Measurements from ENCODE around the gene SMYD3. TPM values are rescaled to one million over a fixed set of nuclear protein-coding genes. Genes with fewer than 3 reads are reported as not detected.

The SMYD3 gene
- total and polyA plus RNA-seq, 2 donors (not counting 3 experiments of a cell fraction or from before 2014, with no cell fraction given) = 16.0 to 32.1 TPM

DNA sequence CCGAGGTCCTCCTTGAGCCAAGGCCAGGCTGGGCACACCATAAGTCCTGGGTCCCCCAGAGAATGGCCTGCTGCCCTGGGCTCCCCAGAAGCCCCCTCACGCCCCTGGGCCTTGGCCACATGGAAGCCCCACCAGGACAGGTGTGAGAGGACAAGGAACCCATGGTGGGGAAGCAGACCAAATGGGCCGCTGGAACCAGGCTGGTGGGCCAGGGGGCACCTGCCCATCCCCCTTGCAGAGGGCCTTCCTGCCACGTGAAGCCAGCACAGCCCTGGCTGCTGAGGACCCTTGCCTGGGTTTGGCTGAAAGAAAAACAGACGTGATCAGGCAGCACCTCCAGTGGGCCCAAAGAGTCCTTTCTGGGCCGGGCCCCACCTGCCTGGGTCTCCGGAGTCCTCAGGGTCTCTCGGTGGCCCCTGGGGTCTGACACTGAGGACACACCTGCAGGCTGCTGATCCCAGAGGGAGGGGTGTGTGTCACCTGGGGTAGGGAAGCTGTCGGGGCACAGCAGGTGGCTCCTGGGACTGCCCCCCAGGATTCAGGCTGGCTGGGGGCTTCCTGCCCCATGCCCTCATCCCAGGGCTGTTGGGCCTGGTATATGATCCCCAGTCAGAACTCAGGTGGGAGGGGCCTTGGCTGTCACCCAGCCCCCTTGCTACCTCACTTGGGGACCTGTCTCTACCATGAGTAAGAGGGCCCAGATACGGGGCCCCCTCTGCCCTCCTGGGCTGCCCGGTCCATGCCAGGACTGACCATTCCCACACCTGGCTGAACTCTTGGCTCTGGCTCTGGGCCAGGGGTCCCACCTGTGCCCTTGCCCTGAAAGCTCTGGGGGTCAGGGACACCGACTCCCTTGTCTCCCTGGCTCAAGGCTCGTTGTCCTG lies 3.3 kb upstream of the SMYD3 start:
- no peak overlapping the region for H3K27ac ChIP-seq (ENCODE audit: insufficient read depth, low read depth, low read length)
- POLR2A ChIA-PET = no interaction called here
- no peak overlapping the region for H3K4me2 ChIP-seq (ENCODE audit: insufficient read depth, low read length)
- no peaks in the 10 kb centered on the region for H4K20me1 ChIP-seq (replicated peaks; ENCODE audit: control insufficient read depth, extremely low read depth, insufficient read depth, low read length)
- CTCF ChIA-PET = no interaction called here
- BruUV-seq (replicated peaks) = no TSS peak
- H3K9me3 ChIP-seq (replicated peaks; ENCODE audit: control insufficient read depth, insufficient read depth, low read length) = peaks cover 4% of the 10 kb centered on the region
- no peaks in the 10 kb centered on the region for H3K36me3 ChIP-seq (ENCODE audit: control insufficient read depth in 2 of 2, extremely low read depth in 1 of 2, insufficient read depth in 2 of 2, low read length in 2 of 2)
- H3K4me1 ChIP-seq (ENCODE audit: control insufficient read depth, extremely low read depth, insufficient read depth, low read length) = peaks cover 6% of the 10 kb centered on the region
- H3K9ac ChIP-seq (replicated peaks; ENCODE audit: extremely low read depth, insufficient read depth, low read length) = no peak overlapping the region
- H3K9me1 ChIP-seq (replicated peaks; ENCODE audit: control insufficient read depth, extremely low read depth, insufficient read depth, low read length) = no peaks in the 10 kb centered on the region
- H3K4me3 ChIP-seq (replicated peaks in 1 of 3; ENCODE audit: insufficient read depth in 1 of 3, low read depth in 1 of 3, low read length in 3 of 3) = no peak overlapping the region
- TF ChIP-seq JUN (IDR thresholded peaks at IDR 0.05; ENCODE audit: borderline replicate concordance, insufficient read depth, insufficient read length, low read depth) (no peak), GATA2 (IDR thresholded peaks at IDR 0.05; ENCODE audit: insufficient read depth, insufficient read length, low read depth, low read length) (no peak), POLR2AphosphoS5 (IDR thresholded peaks at IDR 0.05; ENCODE audit: insufficient read depth, low read depth, low read length) (no peak), EZH2 (IDR thresholded peaks at IDR 0.05; ENCODE audit: borderline replicate concordance, low read depth, low read length, severe bottlenecking) (no peak), FOS (IDR thresholded peaks at IDR 0.05; ENCODE audit: borderline replicate concordance, insufficient read depth, low read length) (no peak), MYC (IDR thresholded peaks at IDR 0.05; ENCODE audit: low read depth, low read length) (no peak), POLR2A (IDR thresholded peaks at IDR 0.05; ENCODE audit: low read depth, low read length) (no peak)
- TF ChIP-seq, protein P1, sequence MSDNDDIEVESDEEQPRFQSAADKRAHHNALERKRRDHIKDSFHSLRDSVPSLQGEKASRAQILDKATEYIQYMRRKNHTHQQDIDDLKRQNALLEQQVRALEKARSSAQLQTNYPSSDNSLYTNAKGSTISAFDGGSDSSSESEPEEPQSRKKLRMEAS (IDR thresholded peaks at IDR 0.05; ENCODE audit: insufficient read depth, insufficient read length) = no peak
- TF ChIP-seq, protein P2, sequence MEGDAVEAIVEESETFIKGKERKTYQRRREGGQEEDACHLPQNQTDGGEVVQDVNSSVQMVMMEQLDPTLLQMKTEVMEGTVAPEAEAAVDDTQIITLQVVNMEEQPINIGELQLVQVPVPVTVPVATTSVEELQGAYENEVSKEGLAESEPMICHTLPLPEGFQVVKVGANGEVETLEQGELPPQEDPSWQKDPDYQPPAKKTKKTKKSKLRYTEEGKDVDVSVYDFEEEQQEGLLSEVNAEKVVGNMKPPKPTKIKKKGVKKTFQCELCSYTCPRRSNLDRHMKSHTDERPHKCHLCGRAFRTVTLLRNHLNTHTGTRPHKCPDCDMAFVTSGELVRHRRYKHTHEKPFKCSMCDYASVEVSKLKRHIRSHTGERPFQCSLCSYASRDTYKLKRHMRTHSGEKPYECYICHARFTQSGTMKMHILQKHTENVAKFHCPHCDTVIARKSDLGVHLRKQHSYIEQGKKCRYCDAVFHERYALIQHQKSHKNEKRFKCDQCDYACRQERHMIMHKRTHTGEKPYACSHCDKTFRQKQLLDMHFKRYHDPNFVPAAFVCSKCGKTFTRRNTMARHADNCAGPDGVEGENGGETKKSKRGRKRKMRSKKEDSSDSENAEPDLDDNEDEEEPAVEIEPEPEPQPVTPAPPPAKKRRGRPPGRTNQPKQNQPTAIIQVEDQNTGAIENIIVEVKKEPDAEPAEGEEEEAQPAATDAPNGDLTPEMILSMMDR (IDR thresholded peaks at IDR 0.05; ENCODE audit: extremely low read depth in 1 of 2, insufficient read depth in 1 of 2, low read depth in 1 of 2, low read length in 2 of 2) = no peak
- DNase-seq (ENCODE audit: low read depth, low spot score) (no peak), FAIRE-seq (no peak)
- dilution Hi-C loops (cut with MboI; ENCODE audit: extremely low pct_ligation_motif_present, low sequenced_read_pairs) (no loop called here), intact Hi-C loops (cut with micrococcal nuclease) (no loop called here)
- no peaks in the 10 kb centered on the region for H3K79me2 ChIP-seq (ENCODE audit: control insufficient read depth, insufficient read depth, low read length)
- H2AFZ ChIP-seq (ENCODE audit: low read depth, low read length) = no peak overlapping the region
- no peaks in the 10 kb centered on the region for H3K27me3 ChIP-seq (ENCODE audit: control insufficient read depth in 2 of 2, insufficient read depth in 2 of 2, low read length in 2 of 2)
